Skeletal muscle satellite cell (primary cell): ENCODE results near the gene STXBP6.

Source experiments
- H3K27me3 ChIP-seq: 2 replicates; pipeline ENCODE4 v1.7.0; 2013; ENCODE audit warnings: low read length; ENCODE audit not compliant: control insufficient read depth, insufficient read depth
- H3K36me3 ChIP-seq: 2 replicates; pipeline ENCODE4 v1.7.0; 2013; ENCODE audit warnings: mild to moderate bottlenecking, control low read depth, low read length; ENCODE audit not compliant: insufficient read depth
- H3K4me1 ChIP-seq: 2 replicates; pipeline ENCODE4 v1.7.0; 2013; ENCODE audit warnings: low read length; ENCODE audit not compliant: control insufficient read depth, insufficient read depth
- H3K4me2 ChIP-seq: 2 replicates; pipeline ENCODE4 v1.7.0; 2013; ENCODE audit warnings: mild to moderate bottlenecking, low read length
- H3K4me3 ChIP-seq: 2 replicates; pipeline ENCODE4 v1.7.0; 2013; ENCODE audit warnings: low read length
- H3K9ac ChIP-seq: 2 replicates; pipeline ENCODE4 v1.7.0; 2013; ENCODE audit warnings: mild to moderate bottlenecking, low read depth, low read length, moderate library complexity
- H3K9me3 ChIP-seq: replicated peaks from 2 replicates; pipeline ENCODE4 v1.7.0; 2013; ENCODE audit warnings: mild to moderate bottlenecking, control low read depth, low read length

STXBP6 gene

DNA sequence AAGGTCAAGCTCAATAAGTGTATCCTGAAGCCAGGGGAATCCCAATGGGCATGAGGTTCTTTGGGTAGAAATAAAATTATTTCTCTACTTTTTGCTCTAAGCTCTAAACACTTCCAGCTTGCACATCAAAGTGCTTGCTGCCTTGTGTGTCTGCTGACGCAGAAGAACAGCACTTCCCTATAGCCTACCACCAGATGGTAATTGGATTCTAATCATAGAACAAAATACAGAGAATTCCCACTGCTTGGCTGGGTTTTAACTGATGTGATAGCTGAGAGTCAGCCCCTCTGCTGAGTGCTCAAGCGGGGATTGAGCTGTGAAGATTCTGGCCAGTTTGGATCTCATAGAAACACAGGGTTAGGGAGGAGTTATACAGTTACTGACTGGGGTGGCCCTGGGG lies 283.5 kb downstream of the STXBP6 start:
- no peaks in the 10 kb centered on the region for H3K27me3 ChIP-seq
- no peaks in the 10 kb centered on the region for H3K4me1 ChIP-seq
- H3K4me2 ChIP-seq = no peak overlapping the region
- H3K9ac ChIP-seq = no peak overlapping the region
- H3K9me3 ChIP-seq = no peaks in the 10 kb centered on the region
- no peak overlapping the region for H3K4me3 ChIP-seq
- H3K36me3 ChIP-seq = no peaks in the 10 kb centered on the region

DNA sequence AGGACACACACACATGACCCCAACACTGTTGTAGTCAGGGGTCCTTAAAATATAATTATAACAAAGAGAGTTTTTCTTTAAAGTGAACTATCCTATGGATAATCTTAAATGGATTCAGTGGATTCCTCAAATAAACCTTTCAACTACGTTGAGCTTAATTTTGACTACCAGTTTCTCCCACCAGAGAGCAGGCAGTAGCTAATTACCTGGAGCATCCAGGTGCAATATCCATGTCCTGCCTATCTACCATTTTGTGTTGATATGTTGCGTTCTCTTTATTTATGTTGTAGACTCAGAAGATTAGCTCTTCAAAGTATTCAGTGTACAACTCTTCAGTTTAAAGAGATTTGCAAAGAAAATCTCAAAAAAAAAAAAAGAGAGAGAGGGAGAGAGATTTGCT lies 288.8 kb downstream of the STXBP6 start:
- Histone ChIP-seq H3K4me2 (no peak overlapping the region), H3K4me3 (no peak overlapping the region), H3K36me3 (no peaks in the 10 kb centered on the region), H3K9ac (no peak overlapping the region), H3K9me3 (no peaks in the 10 kb centered on the region), H3K4me1 (no peaks in the 10 kb centered on the region), H3K27me3 (peaks cover 13% of the 10 kb centered on the region)
